Gastroesophageal sphincter (tissue), 4 donors: ENCODE measurements around the gene GPSM3. TPM values are rescaled to one million over a fixed set of nuclear protein-coding genes. Genes with fewer than 3 reads are reported as not detected.
"Not testable (repeated sequence)": the region's sequence is repeated elsewhere in the genome, so short reads cannot be mapped to it uniquely, and the experiment has no call there.

ENCODE experiments used
- ATAC-seq: fragments of 150-250 bp; one replicate; pipeline ENCODE4 v1.9.1; 2016; ENCODE audit warnings: mild to moderate bottlenecking, moderate library complexity
- H3K27ac ChIP-seq, 4 donors: fragments of 200-600 bp; sonication (generic) in 3 of 4; 1 replicate in 3 of 4; 2 replicates in 1 of 4; pipeline ENCODE4 v1.5.1; 2016 to 2019
- H3K27me3 ChIP-seq: fragments of 200-600 bp; sonication (generic); one replicate; pipeline ENCODE4 v1.5.1; 2019
- H3K36me3 ChIP-seq, 2 donors: fragments of 200-600 bp; sonication (generic); one replicate each; pipeline ENCODE4 v1.5.1; 2019; ENCODE audit warnings: control low read depth in 1 of 2
- H3K4me1 ChIP-seq, 3 donors: fragments of 200-600 bp; sonication (generic); 1 replicate in 2 of 3; 2 replicates in 1 of 3; pipeline ENCODE4 v1.5.1; 2016 to 2019; ENCODE audit warnings: control low read depth in 2 of 3
- H3K4me3 ChIP-seq, 2 donors: fragments of 200-600 bp; sonication (generic); one replicate each; pipeline ENCODE4 v1.5.1; 2019; ENCODE audit warnings: mild to moderate bottlenecking in 1 of 2, moderate library complexity in 1 of 2
- H3K9me3 ChIP-seq, 3 donors: fragments of 200-600 bp; sonication (generic); one replicate each; pipeline ENCODE4 v1.5.1; 2017 to 2019; ENCODE audit warnings: control low read depth in 2 of 3
- CTCF ChIP-seq, 4 experiments: fragments of 200-600 bp in 2 of 4; fragments of 450-650 bp in 2 of 4; sonication (generic) in 1 of 4; IDR thresholded peaks; one replicate each; pipeline ENCODE4 v1.5.1; 2017 to 2019; ENCODE audit warnings: antibody characterized with exemption in 4 of 4, mild to moderate bottlenecking in 2 of 4, moderate library complexity in 2 of 4
- EP300 ChIP-seq: sonication (generic); formaldehyde crosslinking; IDR thresholded peaks from one replicate; pipeline ENCODE4 v1.6.1; 2017; ENCODE audit warnings: antibody characterized with exemption, mild to moderate bottlenecking
- POLR2A ChIP-seq, 2 donors: fragments of 450-650 bp; IDR thresholded peaks; one replicate each; pipeline ENCODE4 v1.6.1; 2017; ENCODE audit warnings: antibody characterized with exemption in 2 of 2, mild to moderate bottlenecking in 2 of 2, moderate library complexity in 1 of 2
- POLR2AphosphoS5 ChIP-seq: sonication (generic); formaldehyde crosslinking; IDR thresholded peaks from one replicate; pipeline ENCODE4 v1.6.1; 2017; ENCODE audit warnings: antibody characterized with exemption
- WGBS, 2 donors: methylation state at CpG; one replicate each; pipeline ENCODE4 v1.1.5; 2018; ENCODE audit warnings: low coverage in 1 of 2; 5-methylcytosine and 5-hydroxymethylcytosine counted together
- small RNA-seq, 4 donors: library from RNA; depleted of rRNA; stranded (forward); fragments of <200 nt; gene quantifications; one replicate each; pipeline ENCODE3, GENCODE V24; 2016
- total RNA-seq, 4 donors: library from RNA; depleted of rRNA; stranded (reverse); fragments of >200 nt; gene quantifications; one replicate each; pipeline ENCODE4 v1.1.0, GENCODE V29; 2016

GPSM3 gene
- total RNA-seq, 4 donors from 2014 or later = 0.93 to 16.3 (median 9.0) TPM

GRCh38 chr6:32147401-32148132 lies 44.9 kb downstream of the GPSM3 start:
- Histone ChIP-seq H3K27ac (no peak overlapping the region), H3K27me3 (no peaks in the 10 kb centered on the region), H3K4me3 (no peak overlapping the region), H3K9me3 (no peaks in the 10 kb centered on the region), H3K4me1 (peaks cover 4 to 31% (median 13%) of the 10 kb centered on the region in 3 donors), H3K36me3 (peaks cover 0 to 18% of the 10 kb centered on the region in 2 donors)
- TF ChIP-seq POLR2A (IDR thresholded peaks at IDR 0.05) (no peak), CTCF (IDR thresholded peaks at IDR 0.05) (no peak), EP300 (no peak), POLR2AphosphoS5 (no peak)
- 86 to 89% methylated on average over 3 to 4 of the region's 4 CpGs for WGBS, 2 donors
- ATAC-seq = no peak

GRCh38 chr6:32146687-32147086 lies 45.8 kb downstream of the GPSM3 start:
- Histone ChIP-seq H3K27me3 (no peaks in the 10 kb centered on the region), H3K4me3 (no peak overlapping the region), H3K9me3 (no peaks in the 10 kb centered on the region), H3K27ac (no peak overlapping the region), H3K36me3 (peaks cover 0 to 18% of the 10 kb centered on the region in 2 donors), H3K4me1 (peaks cover 0 to 24% (median 7%) of the 10 kb centered on the region in 3 donors)
- 29 to 36% methylated on average over 4 of the region's 4 CpGs for WGBS, 2 donors
- ATAC-seq = no peak
- TF ChIP-seq POLR2AphosphoS5 (no peak), EP300 (no peak), CTCF (IDR thresholded peaks at IDR 0.05) (no peak), POLR2A (IDR thresholded peaks at IDR 0.05) (no peak)

- Histone ChIP-seq H3K27ac (no peak overlapping the region), H3K9me3 (no peaks in the 10 kb centered on the region), H3K36me3 (peaks cover 0 to 18% of the 10 kb centered on the region in 2 donors), H3K4me1 (peaks cover 0 to 20% (median 7%) of the 10 kb centered on the region in 3 donors), H3K4me3 (no peak overlapping the region), H3K27me3 (no peaks in the 10 kb centered on the region)
- 80 to 88% methylated on average over 1 of the region's 1 CpG for WGBS, 2 donors
- no peak for ATAC-seq
- no peak for TF ChIP-seq EP300
- TF ChIP-seq POLR2AphosphoS5 = no peak
- TF ChIP-seq POLR2A (IDR thresholded peaks at IDR 0.05) = no peak
- no peak for TF ChIP-seq CTCF (IDR thresholded peaks at IDR 0.05)
Measured at GRCh38 chr6:32146287-32146686, 46.2 kb downstream of the GPSM3 start.

DNA sequence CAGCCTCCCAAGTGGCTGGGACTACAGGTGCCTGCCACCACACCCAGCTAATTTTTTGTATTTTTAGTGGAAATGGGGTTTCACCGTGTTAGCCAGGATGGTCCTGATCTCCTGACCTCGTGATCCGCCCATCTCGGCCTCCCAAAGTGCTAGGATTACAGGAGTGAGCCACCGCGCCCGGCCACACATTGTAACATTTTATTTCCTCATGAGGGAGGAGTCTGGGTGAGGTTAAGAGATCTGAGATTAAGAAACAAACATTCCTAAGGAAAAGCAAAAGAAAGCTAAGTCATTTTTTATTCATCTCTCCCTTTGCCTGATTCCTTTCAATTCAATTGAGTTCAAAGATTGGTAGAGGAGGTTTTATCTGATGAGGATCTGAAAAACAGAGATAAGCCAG lies 48.2 kb downstream of the GPSM3 start:
- not testable (repeated sequence) for H3K27ac ChIP-seq, ATAC-seq, H3K4me3 ChIP-seq, H3K9me3 ChIP-seq, H3K27me3 ChIP-seq, H3K4me1 ChIP-seq
- peaks cover 0 to 13% of the 10 kb centered on the region in 2 donors for H3K36me3 ChIP-seq
- 77 to 91% methylated on average over 6 to 7 of the region's 7 CpGs for WGBS, 2 donors

Small RNA genes lying within 50 kb of the gene (small RNA-seq; reads per million reads assigned to genes)
- gene AL662884.1 (0 reads per million in 4 donors), gene MIR6833 (0 reads per million in 4 donors)

Other genes with a start within 250 kb of the GPSM3 start
- 10 to 100 TPM in 3 of 4 donors, 1 to 10 TPM in 1; 8.1 to 42.6 (median 23.1) TPM for gene CFB, start 246.5 kb downstream of the GPSM3 start, total RNA-seq
- gene NELFE, start 233.7 kb downstream of the GPSM3 start, total RNA-seq = 10 to 100 TPM; 64.1 to 89.7 (median 70.4) TPM
- 10 to 100 TPM; 18.8 to 52.5 (median 25.8) TPM for gene SKIC2, start 233.5 kb downstream of the GPSM3 start, total RNA-seq
- gene DXO, start 220.5 kb downstream of the GPSM3 start, total RNA-seq = 10 to 100 TPM; 12.3 to 17.4 (median 14.6) TPM
- gene C4A, start 210.6 kb downstream of the GPSM3 start, total RNA-seq = 100 to 1,000 TPM in 1 of 4 donors, 10 to 100 TPM in 3; 50.4 to 111 (median 81.5) TPM
- gene C4B, start 177.8 kb downstream of the GPSM3 start, total RNA-seq = 100 to 1,000 TPM in 1 of 4 donors, 10 to 100 TPM in 3; 45.6 to 259 (median 82.1) TPM
- gene CYP21A2, start 154.2 kb downstream of the GPSM3 start, total RNA-seq = 1 to 10 TPM in 1 of 4 donors, under 1 TPM in 2, not detected in 1; 0.47 to 1.7 (median 0.81) TPM
- 100 to 1,000 TPM; 148 to 394 (median 190) TPM for gene TNXB, start 83.3 kb downstream of the GPSM3 start, total RNA-seq
- 10 to 100 TPM; 13.3 to 26.9 (median 25.2) TPM for gene ATF6B, start 64.4 kb downstream of the GPSM3 start, total RNA-seq
- gene FKBPL, start 62.4 kb downstream of the GPSM3 start, total RNA-seq = 1 to 10 TPM; 2.3 to 4.2 (median 3.7) TPM
- gene PRRT1, start 40.7 kb downstream of the GPSM3 start, total RNA-seq = 1 to 10 TPM; 1.2 to 4.8 (median 3.1) TPM
- gene PPT2, start 38.5 kb downstream of the GPSM3 start, total RNA-seq = 100 to 1,000 TPM in 1 of 4 donors, 10 to 100 TPM in 3; 16.0 to 120 (median 25.5) TPM
- 10 to 100 TPM in 2 of 4 donors, 1 to 10 TPM in 2; 5.0 to 15.1 (median 10.1) TPM for gene EGFL8, start 28.0 kb downstream of the GPSM3 start, total RNA-seq
- 10 to 100 TPM; 45.6 to 70.5 (median 54.6) TPM for gene AGPAT1, start 16.6 kb downstream of the GPSM3 start, total RNA-seq
- 100 to 1,000 TPM in 1 of 4 donors, 10 to 100 TPM in 3; 78.8 to 101 (median 88.0) TPM for gene RNF5, start 14.2 kb downstream of the GPSM3 start, total RNA-seq
- gene AGER, start 8.4 kb downstream of the GPSM3 start, total RNA-seq = 1 to 10 TPM; 1.4 to 2.3 (median 1.6) TPM
- 10 to 100 TPM; 42.9 to 70.1 (median 61.0) TPM for gene PBX2, start 2.4 kb downstream of the GPSM3 start, total RNA-seq
- gene NOTCH4, start 31.4 kb upstream of the GPSM3 start, total RNA-seq = 10 to 100 TPM; 10.9 to 26.0 (median 13.2) TPM
- not detected for gene TSBP1, start 179.3 kb upstream of the GPSM3 start, total RNA-seq
- gene BTNL2, start 214.5 kb upstream of the GPSM3 start, total RNA-seq = not detected
- 100 to 1,000 TPM in 2 of 4 donors, 10 to 100 TPM in 2; 43.6 to 285 (median 108) TPM for gene HLA-DRA, start 247.2 kb upstream of the GPSM3 start, total RNA-seq